ENCODE data around the gene OR2T12. TPM values are rescaled to one million over a fixed set of nuclear protein-coding genes. Genes with fewer than 3 reads are reported as not detected.
"Not testable (repeated sequence)": the region's sequence is repeated elsewhere in the genome, so short reads cannot be mapped to it uniquely, and the experiment has no call there.

The OR2T12 gene
- polyA plus RNA-seq, 1 donor from 2014 or later = not detected

- no peaks in the 10 kb centered on the region for H3K36me3 ChIP-seq (ENCODE audit: insufficient read depth, low read length)
- no peaks in the 10 kb centered on the region for H3F3A ChIP-seq (ENCODE audit: insufficient read depth, low read length, poor library complexity, severe bottlenecking)
- H3K9ac ChIP-seq (ENCODE audit: low read length) = no peak overlapping the region
- no peak overlapping the region for H3K4me3 ChIP-seq (ENCODE audit: low read length)
- H3K9me2 ChIP-seq (ENCODE audit: insufficient read depth, low read length) = no peaks in the 10 kb centered on the region
- no peak overlapping the region for H3K4me2 ChIP-seq (ENCODE audit: low read length)
- no peak overlapping the region for H2AFZ ChIP-seq (ENCODE audit: low read depth, low read length)
- H3K79me2 ChIP-seq (replicated peaks; ENCODE audit: insufficient read depth, low read length) = no peaks in the 10 kb centered on the region
- no peaks in the 10 kb centered on the region for H3K9me3 ChIP-seq (ENCODE audit: low read length)
- H3K27ac ChIP-seq (ENCODE audit: low read length) = no peak overlapping the region
- no peaks in the 10 kb centered on the region for H4K20me1 ChIP-seq (ENCODE audit: insufficient read depth)
- no peaks in the 10 kb centered on the region for H3K27me3 ChIP-seq (ENCODE audit: insufficient read depth, low read depth, low read length)
- TF ChIP-seq RAD21 (conservative IDR thresholded peaks at IDR 0.05) (no peak), POLR2AphosphoS5 (IDR thresholded peaks at IDR 0.05) (no peak), SMC3 (conservative IDR thresholded peaks at IDR 0.05; ENCODE audit: poor library complexity) (no peak), MXI1 (conservative IDR thresholded peaks at IDR 0.05; ENCODE audit: poor library complexity, severe bottlenecking) (no peak), EZH2 (IDR thresholded peaks at IDR 0.05; ENCODE audit: borderline replicate concordance, insufficient read depth, low read length, poor library complexity, severe bottlenecking) (no peak), CTCF (IDR thresholded peaks at IDR 0.05; ENCODE audit: poor library complexity, severe bottlenecking) (no peak), EP300 (conservative IDR thresholded peaks at IDR 0.05; ENCODE audit: poor library complexity, severe bottlenecking) (no peak), TAF1 (IDR thresholded peaks at IDR 0.05; ENCODE audit: low read depth) (no peak), REST (IDR thresholded peaks at IDR 0.05; ENCODE audit: borderline replicate concordance) (no peak)
Observed at GRCh38 chr1:248288391-248288790, 14.8 kb downstream of the OR2T12 start.

GRCh38 chr1:248277876-248278275 is 25.3 kb downstream of the OR2T12 start, which contains the start of gene OR2T33:
TSS of gene OR2T33 (minus strand) at chr1:248277976. CDS start at chr1:248273814, 4,162 bp downstream.
- no peak within 1 kb of the TSS for H3K4me3 ChIP-seq (ENCODE audit: low read length)
- no peaks in the 10 kb centered on the region for H3K9me2 ChIP-seq (ENCODE audit: insufficient read depth, low read length)
- H3K36me3 ChIP-seq (ENCODE audit: insufficient read depth, low read length) = no peaks in the 10 kb centered on the region
- H3K27me3 ChIP-seq (ENCODE audit: insufficient read depth, low read depth, low read length) = no peaks in the 10 kb centered on the region
- no peaks in the 10 kb centered on the region for H3F3A ChIP-seq (ENCODE audit: insufficient read depth, low read length, poor library complexity, severe bottlenecking)
- TF ChIP-seq REST (IDR thresholded peaks at IDR 0.05; ENCODE audit: borderline replicate concordance) = no peak
- TF ChIP-seq MXI1 (conservative IDR thresholded peaks at IDR 0.05; ENCODE audit: poor library complexity, severe bottlenecking) = no peak
- no peak for TF ChIP-seq RAD21 (conservative IDR thresholded peaks at IDR 0.05)
- TF ChIP-seq TAF1 (IDR thresholded peaks at IDR 0.05; ENCODE audit: low read depth) = no peak
- TF ChIP-seq EP300 (conservative IDR thresholded peaks at IDR 0.05; ENCODE audit: poor library complexity, severe bottlenecking) = no peak
- TF ChIP-seq CTCF (IDR thresholded peaks at IDR 0.05; ENCODE audit: poor library complexity, severe bottlenecking) = no peak
- no peak for TF ChIP-seq SMC3 (conservative IDR thresholded peaks at IDR 0.05; ENCODE audit: poor library complexity)
- no peak for TF ChIP-seq POLR2AphosphoS5 (IDR thresholded peaks at IDR 0.05)
- no peak within 1 kb of the TSS for H3K27ac ChIP-seq (ENCODE audit: low read length)
- H4K20me1 ChIP-seq (ENCODE audit: insufficient read depth) = no peaks in the 10 kb centered on the region
- no peak within 1 kb of the TSS for H3K4me2 ChIP-seq (ENCODE audit: low read length)
- H3K9ac ChIP-seq (ENCODE audit: low read length) = no peak within 1 kb of the TSS
- peaks cover 6% of the 10 kb centered on the region for H3K9me3 ChIP-seq (ENCODE audit: low read length)
- H2AFZ ChIP-seq (ENCODE audit: low read depth, low read length) = no peak within 1 kb of the TSS
- H3K79me2 ChIP-seq (replicated peaks; ENCODE audit: insufficient read depth, low read length) = no peaks in the 10 kb centered on the region

- H2AFZ ChIP-seq (ENCODE audit: low read depth, low read length) = not testable (repeated sequence)
Observed at GRCh38 chr1:248273225-248273624, 30.0 kb downstream of the OR2T12 start.

More at GRCh38 chr1:248273225-248273624, 30.0 kb downstream of the OR2T12 start:
- H3K79me2 ChIP-seq (replicated peaks; ENCODE audit: insufficient read depth, low read length); H3K9me2 ChIP-seq (ENCODE audit: insufficient read depth, low read length); H3K27me3 ChIP-seq (ENCODE audit: insufficient read depth, low read depth, low read length); H3K4me2 ChIP-seq (ENCODE audit: low read length); H3K27ac ChIP-seq (ENCODE audit: low read length); H4K20me1 ChIP-seq (ENCODE audit: insufficient read depth); H3F3A ChIP-seq (ENCODE audit: insufficient read depth, low read length, poor library complexity, severe bottlenecking); H3K9me3 ChIP-seq (ENCODE audit: low read length); H3K4me3 ChIP-seq (ENCODE audit: low read length); H3K9ac ChIP-seq (ENCODE audit: low read length); H3K36me3 ChIP-seq (ENCODE audit: insufficient read depth, low read length): not testable (repeated sequence)
